SKM-1 (cell line): ENCODE results near the gene WDFY1.

ENCODE experiments used
- DNase-seq: peaks from one replicate; lab custom pipeline; 2025; ENCODE audit not compliant: unreplicated experiment; lab: John Stamatoyannopoulos, UW

Gene WDFY1

GRCh38 chr2:223930103-223930976, 14.8 kb downstream of the WDFY1 start:
- no peak for DNase-seq

- no peak for DNase-seq
Measured at GRCh38 chr2:223929571-223930102, 15.5 kb downstream of the WDFY1 start.

DNA sequence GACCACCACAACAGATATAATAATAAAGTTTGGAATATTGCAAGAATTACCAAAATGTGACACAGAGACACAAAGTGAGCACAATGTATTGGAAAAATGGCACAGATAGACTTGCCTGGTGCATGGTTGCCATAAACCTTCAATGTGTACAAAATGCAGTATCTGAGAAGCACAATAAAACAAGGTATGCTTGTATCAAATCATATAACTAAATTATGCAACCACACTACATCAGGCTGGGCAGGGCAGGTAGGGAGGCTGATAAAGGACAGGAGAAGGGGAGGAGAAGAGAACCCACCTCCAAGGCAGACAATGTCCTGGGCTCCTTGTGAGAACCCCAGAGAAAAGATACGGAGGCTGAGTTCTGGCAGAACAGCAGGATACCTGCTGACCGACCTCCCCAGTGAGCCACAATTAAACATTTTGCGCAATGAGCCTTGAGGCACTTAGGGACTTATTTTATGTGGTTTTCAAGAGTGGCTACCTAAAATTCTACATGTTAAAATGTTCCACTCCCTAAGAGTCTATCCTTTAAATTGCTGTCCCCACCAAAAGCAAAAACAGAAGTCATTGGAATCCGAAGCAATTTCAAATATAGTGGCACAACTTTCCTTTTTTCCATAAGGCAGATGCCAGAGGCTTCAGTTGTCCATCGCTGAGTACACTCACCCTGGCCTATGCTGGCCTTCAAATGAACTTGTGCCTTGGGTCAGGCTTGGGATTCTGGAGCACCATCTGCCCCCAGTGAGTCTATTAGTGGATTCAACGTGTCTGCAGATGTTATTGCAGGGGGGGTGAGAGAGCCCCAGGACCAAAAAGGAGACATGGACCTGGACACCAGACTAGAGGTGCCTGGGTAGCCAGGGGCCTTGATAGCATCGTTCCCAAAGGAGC, 16.8 kb downstream of the WDFY1 start:
- no peak for DNase-seq

DNA sequence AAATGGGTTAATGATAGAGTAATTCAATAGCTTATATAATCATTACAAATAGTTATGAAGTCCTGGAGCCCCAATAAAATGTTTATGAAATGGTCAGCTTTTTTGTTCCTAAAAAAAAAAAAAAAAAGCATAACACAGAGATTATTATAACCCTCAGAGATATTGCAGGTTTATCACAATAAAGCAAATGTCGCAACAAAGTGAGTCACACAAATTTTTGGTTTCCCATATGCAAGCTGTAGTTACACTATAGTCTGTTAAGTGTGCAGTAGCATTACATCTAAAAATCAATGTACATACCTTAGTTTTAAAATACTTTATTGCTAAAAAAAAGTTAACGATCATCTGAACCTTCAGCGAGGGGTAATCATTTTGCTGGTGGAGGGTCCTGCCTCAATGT, 20.0 kb downstream of the WDFY1 start:
- DNase-seq, result no peak

DNA sequence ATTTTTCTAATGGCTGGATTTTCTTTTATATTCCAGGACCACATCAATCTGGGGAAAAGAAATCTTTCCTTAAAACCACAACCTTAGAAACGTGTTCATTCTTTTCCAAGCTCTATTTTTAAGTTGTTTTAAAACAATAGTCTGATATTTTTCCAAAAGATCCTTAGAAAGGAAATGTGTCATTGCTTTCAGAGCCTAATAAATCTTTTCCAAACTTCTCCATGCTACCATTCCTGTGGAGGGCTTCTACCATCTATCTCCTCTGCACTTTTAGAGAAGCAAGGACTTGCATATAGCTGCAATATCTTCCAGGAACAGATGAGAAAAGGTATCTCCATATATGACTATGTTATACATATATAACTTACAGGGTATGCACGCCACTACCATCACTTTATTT, 21.2 kb downstream of the WDFY1 start:
- no peak for DNase-seq

DNA sequence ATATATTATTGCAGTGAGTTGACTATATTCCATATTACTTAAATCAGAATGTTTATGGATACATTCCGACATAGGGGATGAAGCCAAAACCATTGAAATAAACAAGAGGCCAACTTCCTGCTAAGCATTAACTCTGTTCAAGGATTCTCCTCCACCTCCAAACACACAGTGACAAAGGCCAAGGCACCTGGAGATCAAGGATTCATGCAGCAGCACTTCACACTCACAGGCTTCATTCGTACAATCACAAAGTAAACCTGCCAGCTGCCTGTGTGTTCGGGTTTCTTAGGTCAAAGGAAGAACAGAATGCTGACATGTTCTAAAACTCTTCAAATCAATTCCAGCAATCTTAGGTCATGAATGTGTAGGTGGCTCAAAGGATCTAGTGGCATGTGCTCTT, 22.8 kb downstream of the WDFY1 start:
- no peak for DNase-seq

- no peak for DNase-seq
Measured at GRCh38 chr2:223921204-223921603, 23.9 kb downstream of the WDFY1 start.

DNA sequence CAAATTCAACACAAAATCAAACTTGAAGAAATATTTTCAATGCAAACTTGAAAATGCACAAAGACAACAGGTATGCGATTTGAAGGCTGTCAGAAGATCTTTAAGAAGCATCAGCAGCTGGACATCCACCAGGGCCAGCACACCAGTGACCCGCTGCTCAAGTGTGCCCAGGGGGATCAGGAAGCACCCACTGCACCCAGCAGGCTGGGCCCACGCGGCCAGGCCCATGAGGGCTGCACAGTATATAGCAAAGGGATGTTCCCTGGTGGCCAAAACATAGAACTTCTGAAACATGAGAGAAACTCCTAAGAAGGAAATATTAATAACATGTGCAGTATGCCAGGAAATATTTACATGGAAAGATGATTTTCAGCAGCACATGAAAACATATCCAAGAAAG, 25.0 kb downstream of the WDFY1 start:
- no peak for DNase-seq

- DNase-seq, result no peak
Measured at GRCh38 chr2:223918671-223919134, 26.4 kb downstream of the WDFY1 start.

DNA sequence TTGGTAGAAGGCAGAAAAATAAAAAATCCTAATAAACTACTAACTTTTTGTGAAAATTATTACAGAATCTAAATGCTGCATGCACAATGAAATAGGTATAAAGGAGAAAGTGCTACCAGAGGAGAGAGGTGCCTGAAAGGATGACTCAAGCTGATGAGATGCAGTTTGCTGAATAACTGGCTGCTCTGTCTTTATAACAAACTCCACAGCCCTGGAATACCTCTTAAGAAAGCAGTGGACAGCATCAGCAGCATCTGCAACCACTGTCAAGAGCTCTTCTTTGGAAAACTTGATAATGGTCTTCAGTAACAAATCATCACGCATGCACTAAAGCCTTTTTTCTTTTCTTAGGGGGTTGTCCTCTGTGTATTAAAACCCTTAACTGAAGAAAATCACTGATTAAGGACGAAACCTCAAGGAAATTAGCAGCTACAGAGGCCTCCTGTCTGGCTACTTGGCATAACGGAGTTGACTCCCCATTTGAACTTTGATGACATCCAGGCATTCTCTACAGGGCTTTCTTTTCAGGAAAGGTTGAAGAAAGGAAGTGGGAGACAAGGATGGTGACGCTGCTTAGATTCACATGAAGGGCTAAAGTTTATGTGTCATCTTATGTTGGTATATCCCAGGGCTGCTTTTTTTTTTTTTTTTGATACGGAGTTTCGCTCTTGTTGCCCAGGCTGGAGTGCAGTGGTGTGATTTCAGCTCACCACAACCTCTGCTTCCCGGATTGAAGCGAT, 28.8 kb downstream of the WDFY1 start:
- DNase-seq, result no peak

DNA sequence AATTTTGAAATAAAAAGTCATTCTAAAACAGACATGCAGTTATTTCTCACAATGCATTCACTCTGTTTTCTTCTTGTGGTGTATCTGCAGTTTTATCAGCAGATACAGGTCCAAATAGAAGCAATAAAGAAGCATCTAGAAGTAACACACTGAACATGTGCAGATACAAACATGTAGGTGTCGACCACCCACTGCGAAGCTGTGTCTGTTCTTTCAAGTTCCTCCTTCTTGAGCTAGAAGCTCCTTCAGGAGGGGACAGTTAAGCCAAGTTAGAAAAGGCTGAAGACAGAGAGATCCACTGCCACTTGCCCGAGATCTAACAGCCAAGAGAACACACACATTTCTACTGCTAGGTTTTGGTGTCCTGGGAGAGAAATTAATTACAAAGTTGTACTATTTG, 30.1 kb downstream of the WDFY1 start:
- DNase-seq, result no peak

- DNase-seq, result no peak
Measured at GRCh38 chr2:223914324-223914723, 30.8 kb downstream of the WDFY1 start.

- DNase-seq, result no peak
Measured at GRCh38 chr2:223909001-223909741, 36.0 kb downstream of the WDFY1 start.

DNA sequence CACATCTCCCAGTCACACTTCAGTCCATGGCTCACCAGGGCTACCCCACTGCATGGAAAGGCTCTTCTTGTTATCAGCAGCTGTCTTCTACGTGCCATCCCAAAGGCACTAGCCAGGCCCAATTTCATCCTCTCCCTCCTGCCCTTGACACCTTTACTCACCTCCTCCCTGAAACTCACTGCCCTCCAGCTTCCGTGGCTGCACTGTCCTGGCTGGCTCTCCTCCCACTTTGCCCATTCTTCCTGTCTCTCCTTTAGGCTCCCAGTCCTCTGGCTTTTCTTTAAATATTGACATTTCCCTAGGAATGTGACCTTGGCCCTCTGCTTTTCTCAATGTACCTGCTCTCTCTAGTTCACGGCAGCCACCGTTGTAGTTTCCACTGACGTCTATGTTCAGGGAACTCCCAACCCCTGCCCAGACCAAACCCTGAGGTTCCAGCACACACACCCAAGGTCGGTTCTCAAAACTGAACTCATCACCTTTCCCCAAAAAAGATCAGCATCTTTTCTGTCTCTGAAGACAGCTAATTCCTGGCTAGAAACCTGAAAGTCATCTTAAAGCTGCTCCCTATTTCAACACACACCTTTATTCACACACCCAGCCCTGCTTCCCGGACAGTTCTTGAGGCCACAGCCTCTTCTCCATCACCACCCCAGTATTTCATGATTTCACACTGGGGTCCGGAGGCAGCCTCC, 36.7 kb downstream of the WDFY1 start:
- DNase-seq, result no peak

- no peak for DNase-seq
Measured at GRCh38 chr2:223905996-223906395, 39.1 kb downstream of the WDFY1 start.

- no peak for DNase-seq
Measured at GRCh38 chr2:223901854-223902253, 43.3 kb downstream of the WDFY1 start.

DNA sequence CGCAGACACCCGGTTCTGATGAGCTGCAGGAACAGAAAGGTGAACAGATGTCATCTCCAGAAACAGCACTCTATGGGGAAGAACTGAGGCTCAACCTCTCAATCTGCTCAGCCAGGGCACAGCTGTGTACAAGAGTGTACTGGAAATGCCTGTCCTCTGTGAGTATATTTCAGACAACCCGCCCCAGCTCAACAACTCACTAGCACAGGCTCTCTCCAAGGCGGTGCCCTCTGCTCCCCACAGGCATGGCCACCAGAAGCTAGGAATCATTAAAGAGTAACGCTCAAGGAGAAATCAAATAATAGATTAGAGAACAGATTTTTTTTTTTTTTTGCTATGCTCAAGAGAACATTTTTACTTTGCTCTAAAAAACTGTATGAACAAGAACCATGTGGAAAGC, 43.8 kb downstream of the WDFY1 start:
- DNase-seq, result no peak

DNA sequence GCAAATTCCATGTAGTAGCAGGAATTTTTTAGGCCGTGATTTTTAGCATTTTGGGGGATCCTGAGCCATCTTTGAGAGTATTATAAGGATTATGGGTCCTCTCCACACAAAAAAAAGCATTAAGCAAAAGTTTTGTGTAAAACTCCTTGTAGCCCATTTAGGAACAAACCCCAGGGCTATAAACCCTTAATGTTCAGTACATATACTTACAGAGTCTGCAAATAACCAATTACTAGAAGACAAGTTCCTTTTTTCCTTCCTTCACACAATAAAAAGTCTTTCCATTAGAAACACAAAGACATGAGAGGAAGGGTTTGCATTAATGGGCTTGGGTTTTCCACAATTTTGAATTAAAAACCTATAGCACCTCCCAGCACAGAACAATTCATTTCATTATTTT, 44.6 kb downstream of the WDFY1 start:
- DNase-seq, result no peak

DNA sequence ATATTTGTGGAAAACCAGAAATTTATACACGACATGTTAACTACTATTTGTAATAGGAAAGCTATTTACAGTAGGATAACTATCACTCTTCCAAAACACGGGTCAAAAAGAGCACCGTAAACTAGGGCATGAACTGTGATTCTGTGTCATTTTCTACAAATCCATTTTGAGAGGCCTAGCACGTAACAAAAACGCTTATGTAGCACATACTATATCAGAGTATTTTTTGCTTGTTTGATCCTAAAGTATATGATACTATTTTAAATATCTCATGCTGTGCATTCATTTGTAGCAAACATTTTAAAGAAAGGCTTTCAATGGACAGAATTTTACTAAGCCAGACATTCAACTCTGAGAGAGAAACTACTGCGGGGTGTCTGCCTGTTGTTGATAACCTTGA, 45.1 kb downstream of the WDFY1 start:
- no peak for DNase-seq
